Peyer's patch (tissue), 4 donors: Measurements from ENCODE around the gene TUFT1.

Source experiments
- POLR2A ChIP-seq, 2 donors: fragments of 450-650 bp; IDR thresholded peaks; one replicate each; pipeline ENCODE4 v1.5.1; 2017; ENCODE audit warnings: antibody characterized with exemption in 2 of 2, mild to moderate bottlenecking in 2 of 2, moderate library complexity in 2 of 2
- TF ChIP-seq, protein P1 (sequence below), 6 experiments: fragments of 450-650 bp in 4 of 6; fragments of 200-600 bp in 2 of 6; sonication (generic) in 1 of 6; IDR thresholded peaks; one replicate each; pipeline ENCODE4 v1.5.1; 2017 to 2019; ENCODE audit warnings: antibody characterized with exemption in 6 of 6, mild to moderate bottlenecking in 3 of 6, moderate library complexity in 1 of 6

DNA sequence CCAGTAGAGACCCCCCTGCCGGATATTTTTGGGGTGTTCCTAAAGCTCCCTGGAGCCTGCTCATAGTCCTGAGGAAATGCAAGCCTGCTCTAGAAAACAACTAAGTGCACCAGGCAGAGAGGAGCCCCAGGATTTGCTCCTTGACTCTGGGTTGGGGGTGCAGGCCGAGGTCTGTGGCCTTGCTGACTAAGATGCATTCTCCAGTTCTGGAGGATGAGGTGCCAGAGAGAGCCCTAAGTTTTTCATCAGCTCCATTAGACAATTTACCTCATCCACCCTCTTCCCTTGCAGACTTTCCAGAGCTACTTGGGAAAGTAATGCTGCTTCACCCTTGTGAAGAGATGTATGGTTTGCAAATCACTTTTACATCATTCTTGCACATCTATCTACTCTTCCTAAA lies 9.1 kb downstream of the TUFT1 start:
- TF ChIP-seq, protein P1, sequence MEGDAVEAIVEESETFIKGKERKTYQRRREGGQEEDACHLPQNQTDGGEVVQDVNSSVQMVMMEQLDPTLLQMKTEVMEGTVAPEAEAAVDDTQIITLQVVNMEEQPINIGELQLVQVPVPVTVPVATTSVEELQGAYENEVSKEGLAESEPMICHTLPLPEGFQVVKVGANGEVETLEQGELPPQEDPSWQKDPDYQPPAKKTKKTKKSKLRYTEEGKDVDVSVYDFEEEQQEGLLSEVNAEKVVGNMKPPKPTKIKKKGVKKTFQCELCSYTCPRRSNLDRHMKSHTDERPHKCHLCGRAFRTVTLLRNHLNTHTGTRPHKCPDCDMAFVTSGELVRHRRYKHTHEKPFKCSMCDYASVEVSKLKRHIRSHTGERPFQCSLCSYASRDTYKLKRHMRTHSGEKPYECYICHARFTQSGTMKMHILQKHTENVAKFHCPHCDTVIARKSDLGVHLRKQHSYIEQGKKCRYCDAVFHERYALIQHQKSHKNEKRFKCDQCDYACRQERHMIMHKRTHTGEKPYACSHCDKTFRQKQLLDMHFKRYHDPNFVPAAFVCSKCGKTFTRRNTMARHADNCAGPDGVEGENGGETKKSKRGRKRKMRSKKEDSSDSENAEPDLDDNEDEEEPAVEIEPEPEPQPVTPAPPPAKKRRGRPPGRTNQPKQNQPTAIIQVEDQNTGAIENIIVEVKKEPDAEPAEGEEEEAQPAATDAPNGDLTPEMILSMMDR (IDR thresholded peaks at IDR 0.05) = no peak
- TF ChIP-seq POLR2A (IDR thresholded peaks at IDR 0.05) = no peak
